GM10847 (cell line): ENCODE data around the gene MAP3K13.

Experiments
- POLR2A ChIP-seq: IDR thresholded peaks from 2 replicates; pipeline ENCODE4 v1.6.1; 2011; ENCODE audit not compliant: insufficient read length; ENCODE audit errors: extremely low read depth

The MAP3K13 gene

GRCh38 chr3:185504636-185505035, 141.7 kb downstream of the MAP3K13 start:
- TF ChIP-seq POLR2A, result no peak

GRCh38 chr3:185507883-185508282, 144.9 kb downstream of the MAP3K13 start:
- no peak for TF ChIP-seq POLR2A

DNA sequence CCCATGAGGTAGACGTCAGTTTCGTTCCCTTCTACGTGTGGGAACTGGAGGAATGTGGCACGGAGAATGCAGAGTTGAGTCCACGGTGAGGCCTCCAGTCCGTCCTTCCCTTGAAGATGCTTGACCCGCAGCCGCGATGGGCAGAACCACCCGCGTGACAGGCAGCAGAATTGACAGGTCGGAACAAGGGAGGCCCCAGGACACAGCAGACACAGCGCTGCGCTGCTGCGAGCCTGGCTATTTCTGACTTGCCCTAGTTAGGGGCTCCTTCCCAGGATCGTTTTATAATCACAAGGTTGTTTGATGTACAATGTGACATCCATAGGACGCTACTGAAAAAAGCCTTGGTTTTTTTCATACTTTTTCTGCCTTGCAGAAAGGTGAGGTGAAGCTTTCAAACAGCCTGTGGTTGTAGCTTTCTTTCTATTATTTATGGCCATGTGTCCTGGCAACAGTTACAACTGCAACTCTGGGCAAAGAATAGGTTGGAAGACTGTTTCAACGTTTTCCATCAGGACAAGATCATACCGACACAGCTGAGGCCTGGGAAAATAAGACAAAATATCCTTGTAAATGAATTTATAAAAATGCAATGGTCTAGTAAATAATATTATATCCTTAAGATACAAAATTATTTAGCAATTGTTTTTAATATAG, 145.5 kb downstream of the MAP3K13 start:
- no peak for TF ChIP-seq POLR2A

GRCh38 chr3:185511711-185512110, 148.8 kb downstream of the MAP3K13 start:
- no peak for TF ChIP-seq POLR2A

- no peak for TF ChIP-seq POLR2A
Observed at GRCh38 chr3:185517387-185518130, 154.6 kb downstream of the MAP3K13 start.

DNA sequence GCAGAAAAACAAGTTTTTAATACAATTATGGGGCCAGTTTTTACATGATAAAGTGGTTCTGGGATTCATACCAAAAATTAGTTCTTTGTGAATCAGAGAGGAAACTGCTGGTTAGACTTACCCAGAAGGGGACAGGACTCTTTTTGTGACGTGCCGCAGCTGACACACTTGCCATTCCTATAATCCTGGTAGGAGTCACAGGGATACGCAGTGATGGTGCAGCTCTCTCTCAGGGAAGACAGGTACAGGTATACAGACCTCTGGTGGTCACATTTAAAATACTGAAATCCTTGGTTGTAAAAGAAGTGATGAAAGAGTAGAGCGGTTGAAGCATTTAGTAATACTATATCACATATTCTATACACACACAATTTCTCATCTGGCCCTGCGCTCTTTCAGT, 156.1 kb downstream of the MAP3K13 start:
- TF ChIP-seq POLR2A, result no peak

GRCh38 chr3:185521349-185522138, 158.6 kb downstream of the MAP3K13 start:
- no peak for TF ChIP-seq POLR2A

DNA sequence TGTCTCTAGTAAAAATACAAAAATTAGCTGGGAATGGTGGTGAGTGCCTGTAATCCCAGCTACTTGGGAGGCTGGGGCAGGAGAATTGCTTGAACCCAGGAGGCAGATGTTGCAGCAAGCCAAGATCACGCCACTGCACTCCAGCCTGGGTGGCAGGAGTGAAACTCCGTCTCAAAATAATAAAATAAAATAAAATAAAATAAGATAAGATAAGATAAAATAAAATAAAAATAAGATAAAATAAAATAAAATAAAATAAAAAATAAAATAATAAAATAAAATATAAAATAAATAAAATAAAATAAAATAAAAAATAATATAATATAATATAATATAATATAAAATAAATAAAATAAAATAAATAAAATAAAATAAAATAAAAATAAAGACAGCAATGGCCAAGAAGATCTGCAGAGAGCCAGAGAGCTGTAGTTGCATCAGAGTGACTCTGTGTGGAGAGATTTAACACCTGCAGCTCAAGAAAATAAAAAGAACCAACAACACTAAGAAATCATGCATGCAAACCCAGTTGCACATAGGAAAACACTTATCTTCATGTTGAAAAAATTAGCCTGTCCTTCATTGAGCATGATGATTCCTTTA, 163.5 kb downstream of the MAP3K13 start:
- no peak for TF ChIP-seq POLR2A

DNA sequence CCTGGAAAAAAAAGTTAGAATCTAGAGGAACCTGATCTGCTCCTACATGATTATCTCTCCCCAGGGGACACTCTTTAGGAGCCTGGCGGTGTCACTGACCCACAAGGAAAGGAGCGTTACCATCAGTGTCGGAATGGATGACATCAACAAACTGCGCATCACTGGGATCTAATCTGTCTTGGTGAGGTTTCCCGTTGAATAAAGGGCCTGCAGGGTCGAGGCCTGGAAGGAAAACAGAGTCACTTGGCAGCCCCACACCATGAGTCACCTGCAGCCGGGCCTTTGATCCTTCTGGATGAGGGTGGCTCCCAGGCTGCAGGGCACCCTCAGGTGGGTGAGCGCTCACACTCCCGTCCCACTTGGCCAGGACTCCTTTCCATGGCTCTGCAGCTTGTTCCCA, 164.4 kb downstream of the MAP3K13 start:
- no peak for TF ChIP-seq POLR2A

GRCh38 chr3:185528532-185528931, 165.6 kb downstream of the MAP3K13 start:
- TF ChIP-seq POLR2A, result no peak

DNA sequence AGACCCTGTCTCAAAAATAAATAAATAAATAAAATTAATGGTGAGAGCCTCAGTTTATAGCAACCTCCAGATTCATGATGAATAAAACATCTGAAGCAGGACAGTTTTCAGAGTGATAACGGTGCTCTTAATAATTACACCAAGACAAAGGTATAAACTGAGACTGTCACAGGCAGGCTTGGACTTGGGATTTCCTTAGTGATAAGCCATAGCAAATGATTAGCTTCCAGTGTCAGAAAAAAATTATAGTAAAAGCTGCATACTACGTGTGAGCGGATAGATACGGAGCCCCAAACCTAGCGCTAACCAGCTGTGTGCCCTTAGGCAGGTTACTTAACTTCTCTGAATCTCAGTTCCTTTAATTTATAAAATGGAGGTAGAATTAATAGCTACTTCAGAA, 167.9 kb downstream of the MAP3K13 start:
- TF ChIP-seq POLR2A, result no peak

DNA sequence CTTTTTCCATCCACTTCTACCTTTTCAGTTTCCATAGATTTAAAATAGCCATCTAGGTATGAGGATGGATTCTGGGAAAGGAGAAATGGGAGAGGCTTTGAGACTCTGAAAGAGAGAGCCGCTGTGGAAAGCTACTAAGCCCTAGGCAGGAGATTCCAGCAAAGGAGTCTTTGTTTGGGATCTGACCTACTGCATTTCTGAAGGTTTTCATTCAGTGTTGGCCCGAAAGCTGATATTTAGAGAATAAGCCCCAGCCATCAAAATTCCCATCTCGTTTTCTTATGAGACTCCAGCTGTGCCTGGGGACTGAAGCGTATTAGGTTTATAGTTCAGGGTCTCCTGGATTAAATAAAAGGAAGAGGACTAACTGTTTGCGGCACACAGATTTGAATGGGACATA, 170.0 kb downstream of the MAP3K13 start:
- TF ChIP-seq POLR2A, result no peak

DNA sequence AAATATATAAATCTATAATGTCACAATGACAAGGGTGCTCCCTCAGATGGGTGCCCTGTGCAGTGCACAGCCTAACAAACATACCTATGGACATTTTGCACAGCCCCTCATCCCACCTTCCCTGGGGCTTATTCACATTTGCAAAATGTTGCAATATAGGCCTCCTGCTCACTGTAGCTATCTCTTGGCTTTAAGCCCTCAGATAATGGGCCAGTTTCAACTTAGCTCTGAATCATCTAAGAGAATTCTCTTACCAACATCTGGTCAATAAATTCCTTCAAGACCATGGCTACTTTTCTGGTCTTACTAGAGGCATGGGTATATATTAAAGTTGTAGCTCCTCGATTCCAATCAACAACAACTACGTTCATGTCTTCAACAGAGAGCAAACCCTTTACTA, 171.6 kb downstream of the MAP3K13 start:
- no peak for TF ChIP-seq POLR2A

DNA sequence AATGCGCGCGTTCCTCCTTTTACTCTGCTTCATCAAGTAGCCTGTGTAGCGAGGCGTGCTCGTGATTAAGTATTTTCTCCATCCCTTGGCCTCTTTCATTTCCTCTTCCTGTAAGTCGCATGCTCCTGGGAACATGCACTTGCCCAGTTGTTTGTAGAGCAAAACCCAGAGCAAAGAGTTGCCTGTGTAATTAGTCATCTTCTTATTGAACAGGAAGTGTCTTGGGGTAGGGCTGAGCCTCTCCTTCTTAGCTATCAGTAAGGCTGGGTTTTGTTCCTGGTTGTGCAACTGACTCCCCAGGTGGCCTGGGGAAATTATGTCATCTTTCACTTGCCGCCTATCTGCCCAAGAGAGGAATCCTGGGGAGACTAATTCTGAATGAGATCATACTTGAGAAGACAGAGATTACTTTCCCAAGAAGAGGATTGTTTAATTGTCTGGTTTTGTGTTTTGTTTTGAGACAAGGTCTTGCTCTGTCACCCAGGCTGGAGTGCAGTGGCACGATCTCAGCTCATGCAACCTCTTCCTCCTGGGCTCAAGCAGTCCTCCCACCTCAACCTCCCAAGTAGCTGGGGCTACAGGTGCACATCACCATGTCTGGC, 174.5 kb downstream of the MAP3K13 start:
- TF ChIP-seq POLR2A, result no peak
